HUDEP-2 (cell line): ENCODE measurements around the gene WWC1.

Experiments used
- DNase-seq, 76 experiments: peaks; one replicate each; lab custom pipeline; 2025; ENCODE audit not compliant: unreplicated experiment in 76 of 76; lab: John Stamatoyannopoulos, UW

WWC1 gene

GRCh38 chr5:168291342-168291963 lies at the start of gene WWC1:
Gene WWC1 (plus strand): TSS chr5:168291645. CDS start chr5:168292153, 508 bp downstream.
- peak in 3 of 76 experiments; percentile 1 to 13 (median 6) for DNase-seq

DNA sequence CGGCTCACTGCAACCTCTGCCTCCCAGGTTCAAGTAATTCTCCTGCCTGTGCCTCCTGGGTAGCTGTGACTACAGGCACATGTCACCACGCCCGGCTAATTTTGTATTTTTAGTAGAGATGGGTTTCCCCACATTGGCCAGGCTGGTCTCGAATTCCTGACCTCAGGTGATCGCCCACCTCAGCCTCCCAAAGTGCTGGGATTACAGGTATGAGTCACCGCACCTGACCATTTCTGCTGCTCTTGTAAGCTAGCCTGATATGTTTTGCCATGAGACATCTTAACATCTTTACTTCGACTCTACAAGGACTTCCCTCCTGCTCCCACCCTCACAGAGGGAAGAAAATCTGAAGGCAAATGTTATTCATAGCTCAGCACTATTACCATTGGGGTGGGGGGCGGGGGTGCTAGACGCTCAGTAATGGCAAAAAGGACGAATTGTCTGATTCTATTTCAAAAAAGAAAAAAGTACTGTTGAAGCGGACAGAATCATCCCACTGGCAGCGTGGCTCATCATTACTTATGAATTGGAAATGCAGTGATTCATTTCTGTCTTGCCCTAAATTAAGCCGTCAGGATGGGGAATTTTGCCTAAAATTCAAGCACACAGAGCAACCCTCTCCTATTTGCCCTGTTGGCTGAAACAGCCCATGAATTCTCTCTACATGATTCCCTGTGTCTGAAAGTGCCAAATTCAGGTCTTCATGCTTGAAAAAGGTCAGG lies 46.4 kb upstream of the WWC1 start:
- DNase-seq, result no peak

DNA sequence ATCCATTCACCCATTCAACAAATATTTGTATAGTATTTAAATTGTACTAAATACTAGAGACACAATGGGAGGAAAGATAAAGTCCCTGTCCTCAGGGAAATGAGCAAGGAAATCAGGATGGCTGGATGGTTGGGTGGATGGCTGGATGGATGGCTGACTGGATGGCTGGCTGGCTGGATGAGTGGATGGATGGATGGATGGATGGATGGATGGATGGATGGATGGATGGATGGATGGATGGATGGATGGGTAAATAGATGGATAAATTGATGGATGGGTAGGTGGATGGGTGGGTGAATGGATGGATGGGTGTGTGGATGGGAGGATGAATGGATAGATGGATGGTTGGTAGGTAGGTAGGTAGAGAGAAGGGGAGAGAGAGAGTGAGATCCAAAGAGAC lies 41.5 kb upstream of the WWC1 start:
- no peak for DNase-seq

DNA sequence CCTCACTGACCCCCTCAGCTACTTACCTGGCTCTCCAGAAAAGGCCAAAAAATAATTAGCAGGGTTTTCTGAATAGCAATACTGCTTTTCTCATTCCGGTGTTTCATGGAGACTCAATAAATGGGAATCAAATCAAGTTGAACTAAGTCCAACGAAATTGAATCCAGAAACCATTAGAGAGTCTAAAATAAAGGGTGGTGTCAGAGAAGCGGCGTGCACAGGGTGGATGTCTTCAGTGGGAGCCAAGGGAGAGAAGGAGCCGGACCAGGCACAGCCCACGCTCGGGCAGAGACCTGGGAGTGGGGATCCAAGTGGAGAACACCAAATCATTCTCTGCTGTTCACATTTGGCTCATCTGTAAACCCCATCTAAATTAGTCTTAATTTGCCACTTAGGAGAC lies 40.2 kb upstream of the WWC1 start:
- DNase-seq, result no peak

DNA sequence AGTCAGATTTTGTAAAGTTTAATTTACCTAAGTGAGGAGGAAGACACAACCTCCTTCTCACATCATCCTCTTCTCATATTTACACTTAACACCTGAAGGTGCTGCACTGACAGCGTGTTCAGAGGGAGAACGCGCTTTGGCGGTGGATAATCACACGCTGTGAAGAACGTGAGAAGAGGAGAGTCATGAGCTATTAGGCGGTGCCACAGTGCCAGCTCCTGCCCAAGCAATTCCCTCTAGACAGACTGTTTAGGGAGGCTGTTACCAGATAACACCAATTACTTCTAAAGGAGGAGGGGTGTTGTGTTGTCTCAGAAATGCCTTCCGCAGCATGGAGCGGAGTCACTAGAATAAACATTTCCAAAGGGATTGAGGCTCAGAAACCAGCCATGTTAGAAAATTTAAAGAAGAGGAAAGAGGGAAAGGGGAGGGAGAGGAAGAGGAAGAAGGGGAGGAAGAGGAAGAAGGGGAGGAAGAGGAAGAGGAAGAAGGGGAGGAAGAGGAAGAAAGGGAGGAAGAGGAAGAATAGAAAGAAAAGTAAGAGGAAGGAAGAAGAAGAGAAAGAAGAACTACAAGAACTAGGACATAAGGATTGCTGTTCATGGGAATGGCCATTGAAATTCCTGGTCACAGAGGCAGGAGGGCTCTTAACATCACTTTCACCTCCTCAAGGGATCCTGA lies 37.3 kb upstream of the WWC1 start:
- DNase-seq, result no peak

DNA sequence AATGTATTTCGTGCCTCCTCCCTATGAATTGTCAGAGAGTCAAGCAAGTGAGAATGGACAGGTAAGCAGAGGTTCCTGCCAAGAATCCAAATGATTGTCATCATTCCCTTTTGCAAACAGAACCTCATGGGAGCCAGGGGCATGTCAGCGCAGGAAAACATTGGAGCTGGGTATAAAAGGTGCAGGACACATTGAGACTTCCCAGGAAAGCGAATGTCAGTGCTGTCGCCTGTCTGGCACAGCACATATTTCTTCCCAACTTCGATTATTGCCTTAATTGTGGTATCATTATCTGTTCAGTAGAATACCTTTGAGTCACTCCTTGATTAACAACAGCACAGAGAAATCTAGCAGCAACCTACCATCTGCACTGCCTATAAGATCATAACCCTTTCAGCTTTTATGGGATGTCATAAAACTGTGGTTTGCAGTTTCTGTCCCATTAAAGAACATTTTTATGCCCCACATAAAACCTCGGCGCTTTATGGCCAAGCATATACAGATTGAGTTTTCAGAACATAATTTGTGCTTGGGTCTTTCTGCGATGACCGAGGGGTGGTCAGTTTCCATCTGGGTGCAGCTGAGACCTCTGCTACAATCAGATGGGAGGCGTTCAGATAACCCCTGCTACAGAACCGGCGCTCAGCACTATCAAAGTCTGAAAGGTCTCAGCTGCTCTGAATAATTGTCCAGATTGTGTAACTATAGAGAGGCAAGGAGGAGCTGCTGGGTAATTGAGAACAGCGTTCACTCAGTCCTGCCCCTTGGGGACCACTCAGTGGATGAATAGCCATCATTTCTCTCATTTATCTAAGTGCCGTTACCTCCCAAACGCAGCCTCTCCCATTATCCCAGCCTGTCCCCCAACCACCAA lies 30.9 kb upstream of the WWC1 start:
- no peak for DNase-seq

DNA sequence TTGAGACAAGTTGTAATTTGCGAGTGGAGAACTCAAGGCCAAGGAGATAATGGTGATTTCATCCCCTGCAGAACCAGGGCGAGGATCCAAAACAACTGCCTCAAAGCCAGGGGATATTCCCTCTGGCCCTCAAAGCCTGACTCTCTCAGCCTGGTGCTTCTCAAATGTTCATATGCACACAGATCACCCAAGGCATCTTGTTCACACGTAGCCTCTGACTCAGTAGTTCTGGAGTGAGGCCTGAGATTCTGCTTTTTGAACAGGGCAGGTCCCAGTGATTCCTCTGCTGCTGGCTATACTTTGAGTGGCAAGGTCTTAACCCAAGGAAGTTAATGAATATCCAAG lies 30.2 kb upstream of the WWC1 start:
- no peak for DNase-seq

DNA sequence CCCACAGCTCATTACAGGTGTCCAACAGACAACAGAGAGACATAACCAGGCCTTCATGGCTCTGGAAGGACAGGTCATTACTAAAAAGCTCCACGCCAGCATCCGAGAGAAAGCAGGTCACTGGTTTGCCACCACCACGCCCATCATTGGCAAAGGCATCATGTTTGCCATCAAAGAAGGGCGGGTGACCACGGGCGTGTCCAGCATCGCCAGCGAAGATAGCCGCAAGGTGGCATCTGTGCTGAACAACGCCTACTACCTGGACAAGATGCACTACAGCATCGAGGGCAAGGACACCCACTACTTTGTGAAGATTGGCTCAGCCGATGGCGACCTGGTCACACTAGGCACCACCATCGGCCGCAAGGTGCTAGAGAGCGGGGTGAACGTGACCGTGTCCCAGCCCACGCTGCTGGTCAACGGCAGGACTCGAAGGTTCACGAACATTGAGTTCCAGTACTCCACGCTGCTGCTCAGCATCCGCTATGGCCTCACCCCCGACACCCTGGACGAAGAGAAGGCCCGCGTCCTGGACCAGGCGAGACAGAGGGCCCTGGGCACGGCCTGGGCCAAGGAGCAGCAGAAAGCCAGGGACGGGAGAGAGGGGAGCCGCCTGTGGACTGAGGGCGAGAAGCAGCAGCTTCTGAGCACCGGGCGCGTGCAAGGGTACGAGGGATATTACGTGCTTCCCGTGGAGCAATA lies 29.3 kb upstream of the WWC1 start:
- DNase-seq, result no peak

GRCh38 chr5:168263121-168263520 lies 28.3 kb upstream of the WWC1 start:
- no peak for DNase-seq

DNA sequence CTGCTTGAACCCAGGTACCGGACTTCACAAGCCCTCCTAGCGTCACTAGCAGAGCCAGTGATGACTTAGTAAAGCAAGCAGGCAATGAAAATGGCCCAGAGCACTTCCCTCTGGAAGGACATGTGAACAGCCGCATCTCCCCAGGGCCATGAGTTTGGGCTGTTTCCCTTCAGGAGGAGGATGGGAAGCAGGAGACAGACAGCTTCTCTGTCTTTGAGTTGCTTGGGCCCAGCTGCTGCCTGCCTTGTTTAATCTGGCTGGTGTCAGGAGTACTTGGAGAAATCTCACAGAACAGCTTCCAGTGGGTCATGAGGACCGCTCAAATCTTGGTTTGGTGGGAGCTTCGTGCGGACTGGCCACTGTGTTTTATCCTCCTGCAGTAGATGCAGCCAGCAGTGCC lies 25.4 kb upstream of the WWC1 start:
- no peak for DNase-seq

GRCh38 chr5:168268949-168269936 lies 22.2 kb upstream of the WWC1 start:
- peak in 59 of 76 experiments; percentile 1 to 71 (median 32) for DNase-seq

DNA sequence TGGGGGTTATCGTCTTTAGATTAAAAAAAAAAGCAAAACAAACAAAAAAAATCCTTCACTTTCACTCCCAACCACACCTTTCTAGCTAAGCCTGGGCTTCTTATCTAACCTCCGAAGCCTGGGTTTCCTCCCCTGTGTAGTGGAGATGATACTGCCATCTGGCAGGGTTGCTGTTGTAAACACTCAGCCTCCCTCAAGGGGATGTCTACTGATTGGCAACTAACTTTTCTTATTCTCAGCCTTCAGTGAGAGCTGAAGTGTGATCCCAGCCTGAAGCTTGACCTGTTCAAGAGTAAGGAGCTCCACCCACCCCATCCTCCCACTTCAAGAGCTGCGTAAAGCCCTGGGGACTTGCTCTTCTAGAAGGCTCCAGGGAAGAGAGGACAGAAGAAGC lies 21.5 kb upstream of the WWC1 start:
- DNase-seq, result peak in 19 of 76 experiments; percentile 1 to 32 (median 11)

- no peak for DNase-seq
Measured at GRCh38 chr5:168270476-168270875, 21.0 kb upstream of the WWC1 start.

- DNase-seq, result no peak
Measured at GRCh38 chr5:168273056-168273980, 18.1 kb upstream of the WWC1 start.

GRCh38 chr5:168274406-168274805 lies 17.0 kb upstream of the WWC1 start:
- no peak for DNase-seq

- no peak for DNase-seq
Measured at GRCh38 chr5:168275940-168276339, 15.5 kb upstream of the WWC1 start.

DNA sequence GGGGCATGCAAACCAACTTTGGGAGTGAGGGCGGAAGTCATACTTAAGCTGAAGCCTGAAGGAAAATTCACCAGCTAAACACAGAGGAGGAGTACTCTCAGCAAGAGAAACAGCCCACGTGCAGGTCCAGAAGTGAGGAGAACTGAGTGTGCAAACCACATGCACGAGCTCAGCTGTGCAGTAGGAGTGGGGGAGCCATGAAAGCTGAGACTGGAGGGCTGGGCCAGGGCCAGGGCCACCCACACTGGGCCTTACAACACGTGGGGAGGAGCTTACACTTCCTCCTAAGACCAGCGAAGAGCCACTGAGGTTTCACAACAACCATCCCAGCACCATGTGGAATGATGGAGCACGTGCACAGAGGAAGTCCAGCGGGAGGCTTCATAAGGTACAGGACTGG lies 9.3 kb upstream of the WWC1 start:
- DNase-seq, result no peak

GRCh38 chr5:168284809-168285208 lies 6.6 kb upstream of the WWC1 start:
- no peak for DNase-seq
